DOHH2 (cell line): ENCODE results near the gene PLA2G6.

Experiments
- H3F3A ChIP-seq: fragments of 200-600 bp; sonication (generic), shearing (Covaris generic); 2 replicates; pipeline ENCODE4 v1.6.0; 2016; ENCODE audit warnings: antibody characterized with exemption, mild to moderate bottlenecking; ENCODE audit not compliant: control insufficient read depth, insufficient read depth
- H3K27ac ChIP-seq: fragments of 200-600 bp; sonication (generic); 2 replicates; pipeline ENCODE4 v1.5.1; 2014; ENCODE audit warnings: low read depth, mild to moderate bottlenecking, low read length, moderate library complexity
- H3K27me3 ChIP-seq: fragments of 200-600 bp; sonication (generic); 2 replicates; pipeline ENCODE4 v1.6.1; 2014; ENCODE audit warnings: mild to moderate bottlenecking, low read length, mixed read lengths; ENCODE audit not compliant: control insufficient read depth
- H3K36me3 ChIP-seq: fragments of 200-600 bp; sonication (generic); 2 replicates; pipeline ENCODE4 v1.6.1; 2014; ENCODE audit warnings: mild to moderate bottlenecking, low read length, moderate library complexity, mixed read lengths; ENCODE audit not compliant: control insufficient read depth
- H3K4me1 ChIP-seq: fragments of 200-600 bp; sonication (generic); 2 replicates; pipeline ENCODE4 v1.6.1; 2014; ENCODE audit warnings: mild to moderate bottlenecking, low read length, mixed read lengths; ENCODE audit not compliant: control insufficient read depth
- H3K4me2 ChIP-seq: fragments of 200-600 bp; sonication (generic); 2 replicates; pipeline ENCODE4 v1.6.0; 2014; ENCODE audit warnings: mild to moderate bottlenecking, low read length, moderate library complexity
- H3K4me3 ChIP-seq: fragments of 200-600 bp; sonication (generic); 2 replicates; pipeline ENCODE4 v1.5.1; 2014; ENCODE audit warnings: mild to moderate bottlenecking, low read length, mixed read lengths
- H3K79me2 ChIP-seq: fragments of 200-600 bp; sonication (generic); 2 replicates; pipeline ENCODE4 v1.6.1; 2014; ENCODE audit warnings: mild to moderate bottlenecking, low read length, mixed read lengths; ENCODE audit not compliant: control insufficient read depth
- H3K9me2 ChIP-seq: fragments of 200-600 bp; sonication (generic); replicated peaks from 2 replicates; pipeline ENCODE4 v1.6.1; 2014; ENCODE audit warnings: mild to moderate bottlenecking, low read length, mixed read lengths; ENCODE audit not compliant: control insufficient read depth
- H3K9me3 ChIP-seq: fragments of 200-600 bp; sonication (generic); 2 replicates; pipeline ENCODE4 v1.6.1; 2014; ENCODE audit warnings: antibody characterized with exemption, low read length, mixed read lengths; ENCODE audit not compliant: control insufficient read depth, insufficient read depth
- H4K20me1 ChIP-seq: fragments of 200-600 bp; sonication (generic); 2 replicates; pipeline ENCODE4 v1.6.0; 2014; ENCODE audit warnings: low read depth, mild to moderate bottlenecking, antibody characterized with exemption, low read length, moderate library complexity; ENCODE audit not compliant: control insufficient read depth, insufficient read depth
- CTCF ChIP-seq: fragments of 200-600 bp; sonication (generic); IDR thresholded peaks from one replicate; pipeline ENCODE4 v1.5.1; 2014; ENCODE audit warnings: antibody characterized with exemption, mild to moderate bottlenecking, low read depth, low read length; ENCODE audit not compliant: poor library complexity, severe bottlenecking
- EZH2phosphoT487 ChIP-seq: fragments of 200-600 bp; sonication (generic); IDR thresholded peaks from 2 replicates; pipeline ENCODE4 v1.6.1; 2017; ENCODE audit warnings: borderline replicate concordance, mild to moderate bottlenecking, antibody characterized with exemption, low read length, moderate library complexity, mixed read lengths

The PLA2G6 gene

GRCh38 chr22:38201711-38202436, 20.2 kb upstream of the PLA2G6 start, which contains the start of gene MAFF:
MAFF (plus strand) TSS chr22:38201994; CDS start chr22:38213854, 11,860 bp downstream.
- TF ChIP-seq EZH2phosphoT487 (no peak), CTCF (no peak)
- Histone ChIP-seq H3K27ac (no peak within 1 kb of the TSS), H3K27me3 (peaks cover 4% of the 10 kb centered on the region; the same call in 1 of the 2 replicates), H3F3A (peaks cover 4% of the 10 kb centered on the region; the same call in 1 of the 2 replicates), H3K9me3 (no peaks in the 10 kb centered on the region), H3K79me2 (no peaks in the 10 kb centered on the region), H3K4me1 (peaks cover 35% of the 10 kb centered on the region), H3K36me3 (no peaks in the 10 kb centered on the region), H3K9me2 (no peaks in the 10 kb centered on the region), H4K20me1 (peaks cover 9% of the 10 kb centered on the region; the same call in 1 of the 2 replicates), H3K4me2 (peak within 1 kb of the TSS; percentile 91), H3K4me3 (peak within 1 kb of the TSS; percentile 77)

- H3K27me3 ChIP-seq: peaks cover 4% of the 10 kb centered on the region; the same call in 1 of the 2 replicates
- peaks cover 35% of the 10 kb centered on the region for H3K4me1 ChIP-seq
- H3K4me2 ChIP-seq: peak overlapping the region; percentile 91
- no peaks in the 10 kb centered on the region for H3K79me2 ChIP-seq
- H3K27ac ChIP-seq: no peak overlapping the region
- H3K9me2 ChIP-seq: no peaks in the 10 kb centered on the region
- H3K4me3 ChIP-seq: peak overlapping the region; percentile 77
- H3K9me3 ChIP-seq: no peaks in the 10 kb centered on the region
- H3K36me3 ChIP-seq: no peaks in the 10 kb centered on the region
- peaks cover 9% of the 10 kb centered on the region; the same call in 1 of the 2 replicates for H4K20me1 ChIP-seq
- TF ChIP-seq EZH2phosphoT487: no peak
- TF ChIP-seq CTCF: no peak
- H3F3A ChIP-seq: peaks cover 4% of the 10 kb centered on the region; the same call in 1 of the 2 replicates
These were observed 19.7 kb upstream of the PLA2G6 start for GRCh38 chr22:38201371-38201710.

- H3K36me3 ChIP-seq: no peaks in the 10 kb centered on the region
- TF ChIP-seq CTCF: no peak
- no peak for TF ChIP-seq EZH2phosphoT487
- H3K4me2 ChIP-seq: no peak overlapping the region
- peaks cover 3% of the 10 kb centered on the region; the same call in 1 of the 2 replicates for H4K20me1 ChIP-seq
- no peaks in the 10 kb centered on the region for H3K79me2 ChIP-seq
- peaks cover 4% of the 10 kb centered on the region; the same call in 1 of the 2 replicates for H3K27me3 ChIP-seq
- peaks cover 4% of the 10 kb centered on the region; the same call in 1 of the 2 replicates for H3F3A ChIP-seq
- peaks cover 32% of the 10 kb centered on the region for H3K4me1 ChIP-seq
- no peak overlapping the region for H3K27ac ChIP-seq
- no peaks in the 10 kb centered on the region for H3K9me3 ChIP-seq
- no peaks in the 10 kb centered on the region for H3K9me2 ChIP-seq
- no peak overlapping the region for H3K4me3 ChIP-seq
These were observed 18.4 kb upstream of the PLA2G6 start for GRCh38 chr22:38199826-38200559.
